Erythroblast (primary cell): ENCODE data around the gene PLXND1.

Experiments
- GATA1 ChIP-seq: IDR thresholded peaks from 2 replicates; pipeline ENCODE4 v1.6.1; 2011; ENCODE audit warnings: low read depth, mild to moderate bottlenecking, control low read depth, low read length, moderate library complexity
- POLR2A ChIP-seq: IDR thresholded peaks from 2 replicates; pipeline ENCODE4 v1.6.1; 2011; ENCODE audit warnings: mild to moderate bottlenecking, low read length

DNA sequence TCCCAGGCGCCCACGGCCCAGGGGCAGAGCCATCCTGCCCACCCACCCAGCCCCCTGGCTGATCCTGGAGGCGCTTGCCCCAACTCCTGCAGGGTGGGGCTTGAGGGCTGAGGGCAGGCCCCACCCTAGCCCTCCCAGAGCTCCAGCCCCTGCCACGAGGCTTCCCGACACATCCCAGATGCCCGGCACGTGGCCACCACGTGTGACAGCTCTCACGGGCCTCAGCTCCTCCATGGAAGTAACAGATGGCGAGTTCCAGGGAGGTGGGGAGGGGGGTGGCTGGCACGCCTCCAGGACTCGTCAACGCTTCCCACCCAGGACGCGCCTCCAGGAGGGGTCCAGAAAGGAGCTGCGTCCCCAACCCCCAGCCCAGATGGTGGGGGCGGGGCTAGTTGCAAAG lies 29.1 kb downstream of the PLXND1 start:
- no peak for TF ChIP-seq POLR2A
- TF ChIP-seq GATA1 = no peak
